C4-2B (cell line): ENCODE results near the gene NCAPD2.

Source experiments
- H3K27ac ChIP-seq: fragments of 450-650 bp; 2 replicates; pipeline ENCODE4 v1.5.1; 2017
- CTCF ChIP-seq: fragments of 450-650 bp; conservative IDR thresholded peaks from 2 replicates; pipeline ENCODE4 v1.5.1; 2017; ENCODE audit warnings: mild to moderate bottlenecking
- ZFX ChIP-seq: fragments of 450-650 bp; IDR thresholded peaks from 2 replicates; pipeline ENCODE4 v1.6.1; 2017

Gene NCAPD2

GRCh38 chr12:6532051-6532926, 38.4 kb downstream of the NCAPD2 start:
- TF ChIP-seq CTCF (no peak), ZFX (no peak)
- H3K27ac ChIP-seq: peak overlapping the region; percentile 97

- peak overlapping the region; percentile 97 for H3K27ac ChIP-seq
- TF ChIP-seq ZFX (no peak), CTCF (no peak)
These were observed 39.2 kb downstream of the NCAPD2 start for GRCh38 chr12:6532927-6533652.

- peak overlapping the region; percentile 97 for H3K27ac ChIP-seq
- TF ChIP-seq ZFX: 0 out of 2 replicates have a peak, but pooled peaks have one; percentile 33
- TF ChIP-seq CTCF: no peak
These were observed 39.7 kb downstream of the NCAPD2 start for GRCh38 chr12:6533653-6533922.

GRCh38 chr12:6533923-6534694, 40.2 kb downstream of the NCAPD2 start, which contains the start of gene GAPDH:
TSS of gene GAPDH (plus strand) at chr12:6534517. CDS start at chr12:6534833, 316 bp downstream.
- peak within 1 kb of the TSS; percentile 97 for H3K27ac ChIP-seq
- TF ChIP-seq ZFX (peak; percentile 20; the same call in 1 of the 2 replicates), CTCF (no peak)

GRCh38 chr12:6534695-6534944, 40.7 kb downstream of the NCAPD2 start:
- TF ChIP-seq ZFX (peak; percentile 65; the same call in 1 of the 2 replicates), CTCF (no peak)
- peak overlapping the region; percentile 97 for H3K27ac ChIP-seq

- peak overlapping the region; percentile 97 for H3K27ac ChIP-seq
- TF ChIP-seq CTCF (no peak), ZFX (no peak)
These were observed 41.2 kb downstream of the NCAPD2 start for GRCh38 chr12:6534945-6535696.
